ENCODE data around the gene SS18. TPM values are rescaled to one million over a fixed set of nuclear protein-coding genes. Genes with fewer than 3 reads are reported as not detected.

Gene SS18
- 75.4 and 85.4 TPM in 2 replicates for total RNA-seq

GRCh38 chr18:26090130-26091046, at the start of gene SS18:
TSS of gene SS18 (minus strand) at chr18:26090613. CDS start at chr18:26090569, 44 bp downstream.

GRCh38 chr18:26133652-26134051, 43.2 kb upstream of the SS18 start, which contains the start of gene PSMA8:
TSS of gene PSMA8 (plus strand) at chr18:26133869. CDS start at chr18:26133966, 97 bp downstream.

Other genes starting within 250 kb of the SS18 start
- gene PSMA8, start 43.3 kb upstream of the SS18 start, total RNA-seq: not detected in 2 replicates
- 3.4 and 3.9 TPM in 2 replicates for gene TAF4B, start 135.8 kb upstream of the SS18 start, total RNA-seq

Measured in endothelial cell of coronary artery (primary cell).